Airway epithelial cell (primary cell): Measurements from ENCODE around the gene KRTAP19-7. TPM values are rescaled to one million over a fixed set of nuclear protein-coding genes. Genes with fewer than 3 reads are reported as not detected.

Source experiments
- total RNA-seq: library from RNA; depleted of rRNA; stranded (reverse); fragments of >200 nt; gene quantifications from 2 replicates; pipeline ENCODE4 v1.2.3, GENCODE V29; 2015

The KRTAP19-7 gene, protein sequence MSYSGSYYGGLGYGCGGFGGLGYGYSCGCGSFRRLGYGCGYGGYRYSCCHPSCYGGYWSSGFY
- total RNA-seq: not detected in 2 replicates

DNA sequence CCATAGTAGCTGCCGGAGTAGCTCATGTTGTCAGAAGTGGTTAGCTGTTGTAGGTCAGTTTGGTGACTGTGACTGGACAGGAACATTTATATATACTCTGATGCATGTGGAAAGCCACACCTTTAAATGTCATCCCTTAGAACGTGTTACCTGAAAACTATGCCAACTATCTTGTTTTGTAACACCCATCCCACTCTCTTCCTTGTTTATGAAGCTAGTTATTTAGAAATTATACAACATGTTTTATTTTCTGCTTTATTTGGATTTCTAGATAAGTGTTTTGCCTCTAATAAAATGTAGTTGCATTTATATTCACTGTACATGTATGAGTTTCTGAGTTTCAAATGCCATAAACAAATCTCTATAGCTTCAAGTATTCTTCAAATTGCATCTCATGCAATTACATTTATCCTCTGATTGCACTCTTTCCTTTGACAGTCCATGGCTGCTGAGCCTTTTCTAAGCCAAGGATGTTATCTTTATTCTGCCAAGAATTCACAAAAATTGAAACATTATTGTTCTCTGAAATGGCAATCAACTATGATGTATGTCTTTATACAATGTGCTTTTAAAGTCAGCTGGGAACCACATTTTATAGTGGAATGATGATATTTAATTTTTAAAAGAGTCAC is at the start of gene KRTAP19-7:
KRTAP19-7 (minus strand) TSS at position 51 of the 632 bp plus-strand sequence; CDS start at position 26, 25 bp downstream.

DNA sequence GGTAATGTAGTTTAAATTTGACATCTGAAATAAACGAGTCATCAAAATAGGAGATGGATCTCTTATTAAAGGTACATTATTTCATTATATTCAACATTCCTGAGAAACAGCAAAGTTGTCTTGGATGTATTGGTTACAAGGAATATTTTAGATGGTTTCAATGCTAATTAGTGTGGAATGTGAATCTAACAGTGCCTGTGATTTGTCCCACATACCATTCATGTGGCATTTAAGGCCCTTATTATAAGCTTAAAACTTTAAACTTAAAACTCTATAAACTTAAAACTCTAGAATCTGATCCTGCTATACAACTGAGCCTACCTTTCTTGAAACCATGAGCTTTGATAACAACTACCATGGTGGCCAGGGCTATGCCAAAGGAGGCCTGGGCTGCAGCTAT is 39.7 kb upstream of the KRTAP19-7 start, which contains the start of gene KRTAP22-1:
KRTAP22-1 (plus strand) TSS at position 301 of the 400 bp plus-strand sequence.

DNA sequence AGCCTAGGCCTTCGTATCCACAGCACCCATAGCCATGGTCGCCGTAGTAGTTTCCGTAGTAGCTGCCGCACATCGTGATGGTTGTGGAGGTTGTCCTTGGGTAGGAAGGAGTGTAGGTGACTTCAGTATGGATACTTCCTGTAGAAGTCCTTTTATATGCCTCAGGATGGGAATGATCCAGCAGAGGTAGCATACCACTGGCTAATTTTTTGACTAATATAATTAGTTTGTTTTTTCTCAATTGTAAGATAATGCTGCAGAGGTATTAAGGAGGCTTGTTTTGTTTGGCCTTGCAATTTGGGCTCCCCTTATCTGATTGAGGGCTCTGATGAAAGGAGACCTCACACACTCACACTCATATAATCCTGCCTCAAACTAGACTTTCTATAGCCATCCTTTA is 37.7 kb upstream of the KRTAP19-7 start, which contains the start of gene KRTAP6-2:
KRTAP6-2 (minus strand) TSS at position 101 of the 400 bp plus-strand sequence; CDS start at position 73, 28 bp downstream.

DNA sequence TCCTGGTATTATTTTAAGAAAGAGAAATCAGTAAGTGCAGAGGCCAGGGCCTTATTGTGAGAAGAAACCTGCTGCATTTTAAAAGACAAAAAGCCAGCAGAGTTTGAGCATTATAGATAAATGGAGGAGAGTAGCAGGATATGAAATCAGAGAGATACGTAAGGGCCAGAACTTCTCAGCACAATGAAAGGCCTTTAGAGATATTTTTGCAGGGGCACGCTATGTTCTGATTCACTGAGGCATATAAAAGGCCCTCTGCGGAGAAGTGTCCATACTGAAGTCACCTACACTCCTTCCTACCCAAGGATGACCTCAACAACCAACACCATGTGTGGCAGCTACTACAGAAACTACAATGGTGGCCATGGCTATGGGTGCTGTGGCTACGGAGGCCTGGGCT is 31.0 kb upstream of the KRTAP19-7 start, which contains the start of gene KRTAP6-3:
KRTAP6-3 (plus strand) TSS at position 301 of the 400 bp plus-strand sequence; CDS start at position 307, 6 bp downstream.

DNA sequence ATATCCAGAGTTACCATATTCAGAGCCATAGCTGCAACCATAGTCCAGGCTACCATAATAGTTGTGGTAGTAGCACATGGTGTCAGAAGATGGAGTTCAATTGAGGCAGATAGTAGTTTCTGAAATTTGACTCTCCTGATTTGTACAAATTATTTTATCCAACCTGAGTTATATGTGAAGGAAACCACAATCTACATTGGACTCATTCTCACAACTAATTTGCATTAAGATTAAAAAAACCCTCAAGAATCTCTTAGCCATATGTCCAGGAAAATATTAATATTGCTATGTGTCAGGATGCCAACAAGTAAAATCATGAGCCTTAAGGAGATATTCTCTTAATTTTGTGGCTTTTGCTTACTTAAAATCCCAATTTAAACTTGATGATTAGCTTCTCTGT is 29.2 kb upstream of the KRTAP19-7 start, which contains the start of gene KRTAP22-2:
KRTAP22-2 (minus strand) TSS at position 101 of the 400 bp plus-strand sequence.

DNA sequence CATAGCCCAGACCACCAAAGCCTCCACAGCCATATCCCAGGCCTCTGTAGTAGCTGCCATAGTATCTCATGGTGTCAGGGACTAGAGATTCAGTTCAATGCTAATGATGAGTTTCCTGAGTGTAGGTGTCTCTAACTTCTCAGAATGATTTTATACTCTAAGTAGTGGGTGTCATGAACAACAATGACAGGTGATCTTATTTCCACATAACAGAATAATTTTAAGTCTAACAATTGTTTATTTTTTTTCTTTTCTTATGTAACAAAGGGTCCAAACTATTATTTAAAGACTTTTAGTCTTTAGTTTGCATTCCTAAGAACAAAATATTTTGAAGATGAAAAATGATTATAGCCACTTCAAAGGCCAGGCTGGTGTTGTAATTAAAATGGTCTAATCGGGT is 19.4 kb downstream of the KRTAP19-7 start, which contains the start of gene KRTAP19-6:
KRTAP19-6 (minus strand) TSS at position 101 of the 400 bp plus-strand sequence; CDS start at position 70, 31 bp downstream.

Other genes with a start within 250 kb of the KRTAP19-7 start
- gene KRTAP26-1, start 241.0 kb downstream of the KRTAP19-7 start, total RNA-seq: not detected in 2 replicates
- gene KRTAP27-1, start 223.6 kb downstream of the KRTAP19-7 start, total RNA-seq: not detected in 2 replicates
- gene KRTAP23-1, start 212.7 kb downstream of the KRTAP19-7 start, total RNA-seq: not detected in 2 replicates
- gene KRTAP13-2, start 189.0 kb downstream of the KRTAP19-7 start, total RNA-seq: not detected in 2 replicates
- not detected in 2 replicates for gene KRTAP13-1, start 165.3 kb downstream of the KRTAP19-7 start, total RNA-seq
- not detected in 2 replicates for gene KRTAP13-3, start 135.4 kb downstream of the KRTAP19-7 start, total RNA-seq
- gene KRTAP13-4, start 131.1 kb downstream of the KRTAP19-7 start, total RNA-seq: not detected in 2 replicates
- gene KRTAP15-1, start 121.0 kb downstream of the KRTAP19-7 start, total RNA-seq: not detected in 2 replicates
- gene KRTAP19-1, start 80.9 kb downstream of the KRTAP19-7 start, total RNA-seq: not detected in 2 replicates
- gene KRTAP19-2, start 73.9 kb downstream of the KRTAP19-7 start, total RNA-seq: not detected in 2 replicates
- gene KRTAP19-3, start 69.3 kb downstream of the KRTAP19-7 start, total RNA-seq: not detected in 2 replicates
- not detected in 2 replicates for gene KRTAP19-4, start 64.1 kb downstream of the KRTAP19-7 start, total RNA-seq
- not detected in 2 replicates for gene KRTAP19-5, start 59.2 kb downstream of the KRTAP19-7 start, total RNA-seq
- gene KRTAP19-6, start 19.4 kb downstream of the KRTAP19-7 start, total RNA-seq: not detected in 2 replicates
- not detected in 2 replicates for gene KRTAP22-2, start 29.1 kb upstream of the KRTAP19-7 start, total RNA-seq
- not detected in 2 replicates for gene KRTAP6-3, start 31.1 kb upstream of the KRTAP19-7 start, total RNA-seq
- gene KRTAP6-2, start 37.6 kb upstream of the KRTAP19-7 start, total RNA-seq: not detected in 2 replicates
- not detected in 2 replicates for gene KRTAP22-1, start 39.8 kb upstream of the KRTAP19-7 start, total RNA-seq
- not detected in 2 replicates for gene KRTAP6-1, start 52.6 kb upstream of the KRTAP19-7 start, total RNA-seq
- gene KRTAP20-1, start 55.1 kb upstream of the KRTAP19-7 start, total RNA-seq: not detected in 2 replicates
- not detected in 2 replicates for gene KRTAP20-4, start 59.3 kb upstream of the KRTAP19-7 start, total RNA-seq
- not detected in 2 replicates for gene KRTAP20-2, start 73.9 kb upstream of the KRTAP19-7 start, total RNA-seq
- not detected in 2 replicates for gene KRTAP20-3, start 81.5 kb upstream of the KRTAP19-7 start, total RNA-seq
- gene KRTAP21-3, start 157.5 kb upstream of the KRTAP19-7 start, total RNA-seq: not detected in 2 replicates
- gene KRTAP21-2, start 185.9 kb upstream of the KRTAP19-7 start, total RNA-seq: not detected in 2 replicates
- not detected in 2 replicates for gene KRTAP21-1, start 194.1 kb upstream of the KRTAP19-7 start, total RNA-seq